ENCODE data around the gene TRIM63.

GRCh38 chr1:26044414-26044813 is 23.0 kb downstream of the TRIM63 start:
- TF ChIP-seq GATA2 (IDR thresholded peaks at IDR 0.05; ENCODE audit: low read depth, low read length) (no peak), GATA3 (IDR thresholded peaks at IDR 0.05; ENCODE audit: low read depth, low read length) (no peak)
